OCI-LY7 (cell line): Measurements from ENCODE around the gene GDPD4.

Experiments
- EZH2phosphoT487 ChIP-seq: fragments of 200-600 bp; sonication (generic); IDR thresholded peaks from 2 replicates; pipeline ENCODE4 v1.6.1; 2018; ENCODE audit warnings: low read depth, borderline replicate concordance, mild to moderate bottlenecking, mixed run types, antibody characterized with exemption, low read length, moderate library complexity, mixed read lengths
- TF ChIP-seq, protein P1 (sequence below): fragments of 200-600 bp; sonication (generic); conservative IDR thresholded peaks from 2 replicates; pipeline ENCODE4 v1.5.1; 2014; ENCODE audit warnings: mild to moderate bottlenecking, antibody characterized with exemption, low read length, moderate library complexity, mixed read lengths

DNA sequence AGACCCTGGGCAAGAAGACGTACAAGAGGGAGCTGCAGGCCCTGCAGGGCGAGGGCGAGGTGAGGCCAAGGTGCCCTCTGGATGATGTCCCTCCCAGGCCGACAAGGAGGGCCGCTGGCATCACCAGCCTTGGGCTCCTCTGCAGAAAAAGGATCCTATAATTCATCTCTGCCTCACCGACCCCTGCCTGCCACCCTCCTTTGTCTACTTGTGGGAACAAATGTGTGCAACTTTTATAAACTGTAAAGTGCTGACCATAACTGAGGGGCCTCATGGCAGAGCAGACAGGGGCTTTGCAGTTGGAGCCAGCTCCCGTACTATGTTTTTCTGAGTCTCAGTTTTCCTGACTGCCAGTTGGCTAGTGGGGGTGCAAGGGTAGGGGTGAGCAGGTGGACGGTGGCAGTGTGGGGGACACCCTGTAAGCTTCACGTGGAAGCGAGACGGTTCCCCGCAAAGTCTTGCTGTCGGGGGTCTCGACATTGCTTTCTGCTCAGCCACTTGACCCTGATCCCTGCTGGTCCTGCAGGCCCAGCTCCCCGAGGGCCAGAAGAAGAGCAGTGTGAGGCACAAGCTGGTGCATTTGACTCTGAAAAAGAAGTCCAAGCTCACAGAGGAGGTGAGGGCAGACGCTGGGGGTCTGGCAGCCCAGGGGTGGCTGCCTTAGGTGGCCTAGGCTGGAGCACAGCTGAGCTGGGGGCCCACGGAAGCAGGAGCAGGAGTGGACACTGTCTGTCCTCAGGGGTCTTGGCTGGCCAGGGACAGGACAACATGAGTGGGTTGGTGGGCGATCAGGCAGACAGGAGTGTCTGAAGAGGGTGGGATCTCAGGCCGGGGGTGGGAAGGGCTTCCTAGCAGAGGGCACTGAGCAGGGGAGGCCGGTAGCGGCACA is 118.7 kb downstream of the GDPD4 start:
- TF ChIP-seq, protein P1, sequence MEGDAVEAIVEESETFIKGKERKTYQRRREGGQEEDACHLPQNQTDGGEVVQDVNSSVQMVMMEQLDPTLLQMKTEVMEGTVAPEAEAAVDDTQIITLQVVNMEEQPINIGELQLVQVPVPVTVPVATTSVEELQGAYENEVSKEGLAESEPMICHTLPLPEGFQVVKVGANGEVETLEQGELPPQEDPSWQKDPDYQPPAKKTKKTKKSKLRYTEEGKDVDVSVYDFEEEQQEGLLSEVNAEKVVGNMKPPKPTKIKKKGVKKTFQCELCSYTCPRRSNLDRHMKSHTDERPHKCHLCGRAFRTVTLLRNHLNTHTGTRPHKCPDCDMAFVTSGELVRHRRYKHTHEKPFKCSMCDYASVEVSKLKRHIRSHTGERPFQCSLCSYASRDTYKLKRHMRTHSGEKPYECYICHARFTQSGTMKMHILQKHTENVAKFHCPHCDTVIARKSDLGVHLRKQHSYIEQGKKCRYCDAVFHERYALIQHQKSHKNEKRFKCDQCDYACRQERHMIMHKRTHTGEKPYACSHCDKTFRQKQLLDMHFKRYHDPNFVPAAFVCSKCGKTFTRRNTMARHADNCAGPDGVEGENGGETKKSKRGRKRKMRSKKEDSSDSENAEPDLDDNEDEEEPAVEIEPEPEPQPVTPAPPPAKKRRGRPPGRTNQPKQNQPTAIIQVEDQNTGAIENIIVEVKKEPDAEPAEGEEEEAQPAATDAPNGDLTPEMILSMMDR: no peak
- no peak for TF ChIP-seq EZH2phosphoT487
